GM06990 (cell line): Measurements from ENCODE around the gene DTWD2.
"Not testable (repeated sequence)": the region's sequence is repeated elsewhere in the genome, so short reads cannot be mapped to it uniquely, and the experiment has no call there.

Experiments
- DNase-seq: peaks from one replicate; pipeline ENCODE4 v3.0.0-alpha.2; 2011; ENCODE audit not compliant: insufficient read length; ENCODE audit errors: extremely low read depth
- H3K27me3 ChIP-seq: replicated peaks from 2 replicates; pipeline ENCODE4 v1.6.0; 2011; ENCODE audit warnings: low read length; ENCODE audit not compliant: control insufficient read depth, insufficient read depth
- H3K36me3 ChIP-seq: 2 replicates; pipeline ENCODE4 v1.5.1; 2011; ENCODE audit warnings: low read length; ENCODE audit not compliant: control insufficient read depth, insufficient read depth
- H3K4me3 ChIP-seq: replicated peaks from 2 replicates; pipeline ENCODE4 v1.5.1; 2011; ENCODE audit warnings: low read depth, mild to moderate bottlenecking, control low read depth, low read length
- TF ChIP-seq, protein P1 (sequence below): IDR thresholded peaks from 2 replicates; pipeline ENCODE4 v1.5.1; 2011; ENCODE audit warnings: low read length, control low read depth, mild to moderate bottlenecking, inconsistent platforms; ENCODE audit not compliant: insufficient read depth, poor library complexity, severe bottlenecking

DTWD2 gene

GRCh38 chr5:118918232-118918631 lies 70.1 kb downstream of the DTWD2 start:
- TF ChIP-seq, protein P1, sequence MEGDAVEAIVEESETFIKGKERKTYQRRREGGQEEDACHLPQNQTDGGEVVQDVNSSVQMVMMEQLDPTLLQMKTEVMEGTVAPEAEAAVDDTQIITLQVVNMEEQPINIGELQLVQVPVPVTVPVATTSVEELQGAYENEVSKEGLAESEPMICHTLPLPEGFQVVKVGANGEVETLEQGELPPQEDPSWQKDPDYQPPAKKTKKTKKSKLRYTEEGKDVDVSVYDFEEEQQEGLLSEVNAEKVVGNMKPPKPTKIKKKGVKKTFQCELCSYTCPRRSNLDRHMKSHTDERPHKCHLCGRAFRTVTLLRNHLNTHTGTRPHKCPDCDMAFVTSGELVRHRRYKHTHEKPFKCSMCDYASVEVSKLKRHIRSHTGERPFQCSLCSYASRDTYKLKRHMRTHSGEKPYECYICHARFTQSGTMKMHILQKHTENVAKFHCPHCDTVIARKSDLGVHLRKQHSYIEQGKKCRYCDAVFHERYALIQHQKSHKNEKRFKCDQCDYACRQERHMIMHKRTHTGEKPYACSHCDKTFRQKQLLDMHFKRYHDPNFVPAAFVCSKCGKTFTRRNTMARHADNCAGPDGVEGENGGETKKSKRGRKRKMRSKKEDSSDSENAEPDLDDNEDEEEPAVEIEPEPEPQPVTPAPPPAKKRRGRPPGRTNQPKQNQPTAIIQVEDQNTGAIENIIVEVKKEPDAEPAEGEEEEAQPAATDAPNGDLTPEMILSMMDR: no peak
- Histone ChIP-seq H3K4me3 (no peak overlapping the region), H3K27me3 (no peaks in the 10 kb centered on the region), H3K36me3 (no peaks in the 10 kb centered on the region)
- no peak for DNase-seq

DNA sequence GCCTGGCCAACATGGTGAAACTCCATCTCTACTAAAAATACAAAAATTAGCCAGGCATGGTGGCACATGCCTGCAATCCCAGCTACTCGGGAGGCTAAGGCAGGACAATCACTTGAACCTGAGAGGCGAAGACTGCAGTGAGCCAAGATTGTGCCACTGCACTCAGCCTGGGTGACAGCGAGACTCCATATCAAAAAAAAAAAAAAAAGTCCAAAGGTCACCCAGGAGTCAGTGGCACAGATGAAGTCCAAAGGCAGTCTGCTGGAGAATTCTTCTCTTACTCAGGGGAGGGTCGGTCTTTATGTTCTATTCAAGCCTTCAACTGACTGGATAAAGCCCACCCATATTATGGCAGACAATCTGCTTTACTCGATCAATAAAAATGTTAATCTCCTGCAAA lies 80.8 kb downstream of the DTWD2 start:
- H3K4me3 ChIP-seq, DNase-seq, H3K27me3 ChIP-seq, H3K36me3 ChIP-seq: not testable (repeated sequence)

DNA sequence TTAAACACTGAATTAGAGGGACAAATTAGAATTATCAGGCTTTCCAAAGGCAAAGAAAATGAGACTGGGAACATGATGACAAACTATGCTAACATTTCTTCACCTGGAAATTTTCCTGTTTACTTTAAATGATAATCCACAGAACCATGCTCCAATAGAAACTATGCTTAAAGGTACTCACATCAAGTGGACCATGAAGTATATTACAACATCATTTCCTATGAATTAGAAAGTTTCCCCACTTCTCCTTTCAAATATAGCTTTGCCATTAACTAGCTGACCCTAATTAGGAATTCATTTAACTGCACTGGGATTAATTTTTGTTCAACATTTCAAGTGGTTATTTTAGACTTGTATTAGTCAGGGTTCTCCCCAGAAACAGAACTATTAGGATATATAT lies 81.4 kb downstream of the DTWD2 start:
- TF ChIP-seq, protein P1: no peak
- H3K36me3 ChIP-seq: no peaks in the 10 kb centered on the region
- no peak overlapping the region for H3K4me3 ChIP-seq
- no peak for DNase-seq
- H3K27me3 ChIP-seq: no peaks in the 10 kb centered on the region

DNA sequence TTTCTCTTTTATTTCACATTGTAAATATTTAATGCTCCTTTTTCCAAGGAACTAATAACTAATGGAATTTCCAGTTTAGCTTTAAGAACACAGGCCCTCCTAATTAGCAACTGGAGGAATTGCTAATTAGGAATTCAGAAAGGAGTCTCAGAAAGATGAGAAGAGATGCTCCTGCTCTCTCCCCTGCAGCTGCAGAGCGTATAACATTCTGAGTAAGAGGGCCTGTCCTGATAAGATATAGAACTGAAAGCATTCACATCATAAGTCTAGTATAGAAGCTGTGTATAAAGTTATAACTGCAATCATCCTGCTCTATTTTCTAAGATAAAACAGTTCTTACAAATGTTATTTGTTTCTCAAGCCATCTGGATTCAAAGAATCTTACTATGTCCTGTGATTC lies 83.2 kb downstream of the DTWD2 start:
- TF ChIP-seq, protein P1: no peak
- no peak overlapping the region for H3K4me3 ChIP-seq
- H3K36me3 ChIP-seq: no peaks in the 10 kb centered on the region
- no peak for DNase-seq
- no peaks in the 10 kb centered on the region for H3K27me3 ChIP-seq

GRCh38 chr5:118902656-118903438 lies 85.5 kb downstream of the DTWD2 start:
- Histone ChIP-seq H3K27me3 (no peaks in the 10 kb centered on the region), H3K4me3 (no peak overlapping the region), H3K36me3 (no peaks in the 10 kb centered on the region)
- no peak for DNase-seq
- TF ChIP-seq, protein P1: no peak

- H3K36me3 ChIP-seq: no peaks in the 10 kb centered on the region
- H3K27me3 ChIP-seq: no peaks in the 10 kb centered on the region
- DNase-seq: no peak
- TF ChIP-seq, protein P1: no peak
- no peak overlapping the region for H3K4me3 ChIP-seq
Observed at GRCh38 chr5:118894709-118895108, 93.6 kb downstream of the DTWD2 start.
